Measurements from ENCODE around the gene TTC22.

Gene TTC22

DNA sequence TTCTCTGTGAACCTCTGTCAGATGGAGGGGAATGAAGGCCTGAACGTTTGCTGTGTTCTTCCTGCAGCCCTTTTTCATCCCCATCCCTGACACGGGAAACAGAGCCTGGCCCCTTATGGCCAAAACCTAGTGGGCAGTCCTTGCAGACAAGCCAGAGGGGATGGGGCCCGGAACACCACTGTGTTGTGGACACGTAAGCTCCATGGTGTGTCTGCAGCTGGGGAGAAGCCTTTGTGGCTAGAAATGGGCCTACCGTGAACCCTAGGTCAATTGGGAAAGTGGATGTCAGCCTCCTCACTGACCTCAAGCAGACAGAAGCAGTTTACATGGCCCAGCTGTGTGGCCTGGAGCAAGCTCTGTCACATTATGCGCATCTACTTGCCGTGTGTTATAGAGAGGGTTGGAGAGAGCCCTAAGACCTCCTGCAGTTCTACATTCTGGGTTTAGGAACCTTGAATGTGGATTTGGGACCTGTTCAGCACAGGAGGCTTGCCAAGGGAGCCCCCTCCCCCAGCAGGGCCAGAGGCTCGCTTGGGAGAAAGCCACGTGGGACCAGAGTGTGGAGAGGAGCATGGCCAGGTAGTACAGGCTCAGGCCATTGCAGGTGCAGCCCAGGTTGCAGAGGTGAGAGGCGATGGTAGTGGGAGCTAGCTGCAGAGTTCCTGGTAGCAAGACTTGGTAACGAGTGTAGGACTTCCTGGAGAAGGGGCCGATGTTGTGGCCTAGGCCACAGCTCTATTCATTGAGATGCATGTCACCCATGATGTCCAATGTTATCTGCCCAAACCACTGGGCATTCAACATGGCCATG lies 57.5 kb downstream of the TTC22 start:
- H3K4me1 ChIP-seq (ENCODE audit: control insufficient read depth, insufficient read depth, low read length), result no peaks in the 10 kb centered on the region
- no peaks in the 10 kb centered on the region for H3K27me3 ChIP-seq (ENCODE audit: control insufficient read depth, insufficient read depth, low read length)
- H3K9ac ChIP-seq (ENCODE audit: low read depth, low read length), result no peak overlapping the region
- no peaks in the 10 kb centered on the region for H3K9me3 ChIP-seq (ENCODE audit: control insufficient read depth, insufficient read depth, low read length)
- no peak overlapping the region for H3K4me3 ChIP-seq (ENCODE audit: low read depth, low read length)
- no peak overlapping the region for H3K27ac ChIP-seq (ENCODE audit: low read depth, low read length)
- H3K36me3 ChIP-seq (ENCODE audit: control insufficient read depth, insufficient read depth, low read length), result peaks cover 44% of the 10 kb centered on the region

GRCh38 chr1:54742282-54742681 lies 58.8 kb downstream of the TTC22 start:
- Histone ChIP-seq H3K4me1 (ENCODE audit: control insufficient read depth, insufficient read depth, low read length) (no peaks in the 10 kb centered on the region), H3K36me3 (ENCODE audit: control insufficient read depth, insufficient read depth, low read length) (peaks cover 54% of the 10 kb centered on the region), H3K4me3 (ENCODE audit: low read depth, low read length) (no peak overlapping the region), H3K27me3 (ENCODE audit: control insufficient read depth, insufficient read depth, low read length) (no peaks in the 10 kb centered on the region), H3K27ac (ENCODE audit: low read depth, low read length) (no peak overlapping the region), H3K9me3 (ENCODE audit: control insufficient read depth, insufficient read depth, low read length) (no peaks in the 10 kb centered on the region), H3K9ac (ENCODE audit: low read depth, low read length) (no peak overlapping the region)

DNA sequence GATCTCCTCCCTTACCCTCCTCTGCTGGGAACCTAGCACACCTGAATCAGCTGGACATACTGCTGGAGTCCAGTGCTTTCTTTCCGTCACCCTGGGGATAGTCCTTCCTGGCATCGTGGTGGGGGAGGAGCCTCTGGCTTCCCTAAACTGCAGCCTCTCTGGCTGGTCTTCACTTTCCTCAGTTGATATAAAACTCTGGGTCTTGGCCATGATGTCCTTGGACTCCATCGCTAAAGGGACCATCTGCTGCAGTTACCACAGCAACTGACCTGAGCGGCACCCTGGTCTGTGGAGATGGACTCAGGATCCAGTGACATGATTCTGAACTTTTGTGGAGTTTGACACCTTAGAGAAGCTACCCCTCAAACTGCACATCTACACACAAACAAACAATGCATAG lies 59.6 kb downstream of the TTC22 start:
- Histone ChIP-seq H3K9me3 (ENCODE audit: control insufficient read depth, insufficient read depth, low read length) (no peaks in the 10 kb centered on the region), H3K27ac (ENCODE audit: low read depth, low read length) (no peak overlapping the region), H3K9ac (ENCODE audit: low read depth, low read length) (no peak overlapping the region), H3K4me3 (ENCODE audit: low read depth, low read length) (no peak overlapping the region), H3K4me1 (ENCODE audit: control insufficient read depth, insufficient read depth, low read length) (no peaks in the 10 kb centered on the region), H3K36me3 (ENCODE audit: control insufficient read depth, insufficient read depth, low read length) (peaks cover 62% of the 10 kb centered on the region), H3K27me3 (ENCODE audit: control insufficient read depth, insufficient read depth, low read length) (no peaks in the 10 kb centered on the region)

DNA sequence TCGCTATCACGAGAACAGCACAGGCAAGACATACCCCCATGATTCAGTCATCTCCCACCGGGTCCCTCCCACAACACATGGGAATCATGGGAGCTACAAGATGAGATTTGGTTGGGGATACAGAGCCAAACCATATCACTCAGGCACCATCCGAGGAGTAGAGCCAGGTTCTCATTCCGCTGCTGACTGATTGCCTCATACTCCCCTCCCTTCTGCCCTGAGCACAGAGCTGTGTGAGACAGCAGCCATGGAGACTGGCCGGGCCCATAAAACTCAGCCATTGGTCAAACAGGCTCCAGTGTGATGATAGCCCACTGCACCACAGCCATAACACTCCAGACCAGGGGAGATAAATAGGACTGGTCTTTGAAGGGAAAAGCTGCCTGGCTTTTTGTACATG lies 62.9 kb downstream of the TTC22 start:
- H3K36me3 ChIP-seq (ENCODE audit: control insufficient read depth, insufficient read depth, low read length), result peaks cover 84% of the 10 kb centered on the region
- no peaks in the 10 kb centered on the region for H3K9me3 ChIP-seq (ENCODE audit: control insufficient read depth, insufficient read depth, low read length)
- H3K27me3 ChIP-seq (ENCODE audit: control insufficient read depth, insufficient read depth, low read length), result no peaks in the 10 kb centered on the region
- H3K4me1 ChIP-seq (ENCODE audit: control insufficient read depth, insufficient read depth, low read length), result no peaks in the 10 kb centered on the region
- no peak overlapping the region for H3K27ac ChIP-seq (ENCODE audit: low read depth, low read length)
- H3K9ac ChIP-seq (ENCODE audit: low read depth, low read length), result no peak overlapping the region
- H3K4me3 ChIP-seq (ENCODE audit: low read depth, low read length), result no peak overlapping the region

GRCh38 chr1:54736685-54737084 lies 64.4 kb downstream of the TTC22 start:
- H3K9me3 ChIP-seq (ENCODE audit: control insufficient read depth, insufficient read depth, low read length), result no peaks in the 10 kb centered on the region
- no peak overlapping the region for H3K27ac ChIP-seq (ENCODE audit: low read depth, low read length)
- H3K9ac ChIP-seq (ENCODE audit: low read depth, low read length), result no peak overlapping the region
- H3K4me3 ChIP-seq (ENCODE audit: low read depth, low read length), result no peak overlapping the region
- H3K36me3 ChIP-seq (ENCODE audit: control insufficient read depth, insufficient read depth, low read length), result peaks cover 83% of the 10 kb centered on the region
- H3K4me1 ChIP-seq (ENCODE audit: control insufficient read depth, insufficient read depth, low read length), result no peaks in the 10 kb centered on the region
- H3K27me3 ChIP-seq (ENCODE audit: control insufficient read depth, insufficient read depth, low read length), result no peaks in the 10 kb centered on the region
